ENCODE measurements around the gene BABAM1. TPM values are rescaled to one million over a fixed set of nuclear protein-coding genes. Genes with fewer than 3 reads are reported as not detected.

The BABAM1 gene
- total RNA-seq, 1 experiment from 2014 or later, result 93.3 TPM

- TF ChIP-seq REST (IDR thresholded peaks at IDR 0.05; ENCODE audit: low read depth), result no peak
- TF ChIP-seq RAD21 (IDR thresholded peaks at IDR 0.05; ENCODE audit: low read depth), result no peak
- TF ChIP-seq ATF3 (IDR thresholded peaks at IDR 0.05), result no peak
- TF ChIP-seq TCF7L2 (IDR thresholded peaks at IDR 0.05; ENCODE audit: borderline replicate concordance, extremely low read depth, insufficient read depth, insufficient read length), result no peak
- TF ChIP-seq CEBPB (IDR thresholded peaks at IDR 0.05; ENCODE audit: low read depth), result no peak
- no peak for TF ChIP-seq JUND (IDR thresholded peaks at IDR 0.05)
- peak; percentile 26 for TF ChIP-seq YY1 (IDR thresholded peaks at IDR 0.05; ENCODE audit: extremely low read depth, insufficient replicate concordance, low read depth, low read length)
- TF ChIP-seq MAX (IDR thresholded peaks at IDR 0.05), result peak; percentile 72
- peak; percentile 29 for TF ChIP-seq POLR2A (IDR thresholded peaks at IDR 0.05; ENCODE audit: borderline replicate concordance, extremely low read depth, insufficient read depth, insufficient read length)
- TF ChIP-seq EZH2 (IDR thresholded peaks at IDR 0.05), result no peak
These were observed 31.8 kb upstream of the BABAM1 start (continued) for GRCh38 chr19:17235300-17235970.
